GM12873 (cell line): ENCODE results near the gene LRRC4C.

Source experiments
- CTCF ChIP-seq: IDR thresholded peaks from 2 replicates; pipeline ENCODE4 v1.5.1; 2012; ENCODE audit warnings: low read depth, mild to moderate bottlenecking, moderate library complexity, low read length, control low read depth; ENCODE audit not compliant: insufficient read depth; ENCODE audit errors: missing control alignments

LRRC4C gene

GRCh38 chr11:40513281-40513680 lies 946.2 kb downstream of the LRRC4C start:
- TF ChIP-seq CTCF, result no peak

GRCh38 chr11:40508303-40508702 lies 951.1 kb downstream of the LRRC4C start:
- no peak for TF ChIP-seq CTCF

GRCh38 chr11:40506226-40506625 lies 953.2 kb downstream of the LRRC4C start:
- TF ChIP-seq CTCF, result no peak

- no peak for TF ChIP-seq CTCF
These were observed 968.1 kb downstream of the LRRC4C start for GRCh38 chr11:40491341-40491740.

GRCh38 chr11:40467771-40468170 lies 991.7 kb downstream of the LRRC4C start:
- TF ChIP-seq CTCF, result no peak

GRCh38 chr11:40445391-40445790 lies 1014.1 kb downstream of the LRRC4C start:
- TF ChIP-seq CTCF, result no peak

GRCh38 chr11:40444151-40444550 lies 1015.3 kb downstream of the LRRC4C start:
- no peak for TF ChIP-seq CTCF
